Measurements from ENCODE around the gene INTS11. TPM values are rescaled to one million over a fixed set of nuclear protein-coding genes. Genes with fewer than 3 reads are reported as not detected.
A peak's percentile ranks its signal among the peaks of the same experiment; 100 is the strongest.

The INTS11 gene
- total and polyA plus RNA-seq, 10 of the 15 experiments (the other 5 are each of a cell fraction or from before 2014, with no cell fraction given), result 2.5 to 117 (median 77.7) TPM

GRCh38 chr1:1371746-1372711 lies 47.6 kb upstream of the INTS11 start (continued):
- no peak for TF ChIP-seq PRDM15 (CRISPR knock-in tag; IDR thresholded peaks at IDR 0.05)
- TF ChIP-seq SIX5 (IDR thresholded peaks at IDR 0.05; ENCODE audit: low read depth, low read length, severe bottlenecking), result no peak
- TF ChIP-seq CHD2 (IDR thresholded peaks at IDR 0.05; ENCODE audit: borderline replicate concordance, low read depth, low read length), result no peak
- TF ChIP-seq MTA2 (IDR thresholded peaks at IDR 0.05; ENCODE audit: low read depth), result no peak
- no peak for TF ChIP-seq CHD4 (IDR thresholded peaks at IDR 0.05)
- TF ChIP-seq HSF1 (IDR thresholded peaks at IDR 0.05; ENCODE audit: low read depth, low read length), result no peak
- TF ChIP-seq, protein P1, sequence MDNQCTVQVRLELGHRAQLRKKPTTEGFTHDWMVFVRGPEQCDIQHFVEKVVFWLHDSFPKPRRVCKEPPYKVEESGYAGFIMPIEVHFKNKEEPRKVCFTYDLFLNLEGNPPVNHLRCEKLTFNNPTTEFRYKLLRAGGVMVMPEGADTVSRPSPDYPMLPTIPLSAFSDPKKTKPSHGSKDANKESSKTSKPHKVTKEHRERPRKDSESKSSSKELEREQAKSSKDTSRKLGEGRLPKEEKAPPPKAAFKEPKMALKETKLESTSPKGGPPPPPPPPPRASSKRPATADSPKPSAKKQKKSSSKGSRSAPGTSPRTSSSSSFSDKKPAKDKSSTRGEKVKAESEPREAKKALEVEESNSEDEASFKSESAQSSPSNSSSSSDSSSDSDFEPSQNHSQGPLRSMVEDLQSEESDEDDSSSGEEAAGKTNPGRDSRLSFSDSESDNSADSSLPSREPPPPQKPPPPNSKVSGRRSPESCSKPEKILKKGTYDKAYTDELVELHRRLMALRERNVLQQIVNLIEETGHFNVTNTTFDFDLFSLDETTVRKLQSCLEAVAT (IDR thresholded peaks at IDR 0.05), result no peak
- TF ChIP-seq RELA (IDR thresholded peaks at IDR 0.05; ENCODE audit: borderline replicate concordance, partially characterized antibody), result no peak
- no peak for TF ChIP-seq EGR1 (IDR thresholded peaks at IDR 0.05; ENCODE audit: borderline replicate concordance in 1 of 2, low read depth in 2 of 2, low read length in 2 of 2)
- TF ChIP-seq ATF3 (IDR thresholded peaks at IDR 0.05; ENCODE audit: borderline replicate concordance, extremely low read depth, low read depth, low read length), result 0 out of 2 replicates have a peak, but pooled peaks have one; percentile 11
- TF ChIP-seq FOS (IDR thresholded peaks at IDR 0.05; ENCODE audit: borderline replicate concordance, extremely low read depth, insufficient read length), result no peak
- no peak for TF ChIP-seq NFYA (IDR thresholded peaks at IDR 0.05; ENCODE audit: borderline replicate concordance, low read depth, low read length)
- 0 out of 2 replicates have a peak, but pooled peaks have one; percentile 34 for TF ChIP-seq SMARCA5 (IDR thresholded peaks at IDR 0.05)
- no peak for TF ChIP-seq MYC (IDR thresholded peaks at IDR 0.05; ENCODE audit: insufficient read depth, insufficient read length, insufficient replicate concordance, low read length, severe bottlenecking)
- TF ChIP-seq SMAD1 (IDR thresholded peaks at IDR 0.05; ENCODE audit: low read depth, partially characterized antibody), result no peak
- no peak for TF ChIP-seq RCOR1 (conservative IDR thresholded peaks at IDR 0.05; ENCODE audit: low read depth, low read length)
- TF ChIP-seq HDAC6 (IDR thresholded peaks at IDR 0.05; ENCODE audit: unreplicated experiment), result no peak
- no peak for TF ChIP-seq TARDBP (IDR thresholded peaks at IDR 0.05; ENCODE audit: borderline replicate concordance)
